GM12872 (cell line): ENCODE results near the gene LRIG3.

Experiments used
- CTCF ChIP-seq: IDR thresholded peaks from 3 replicates; pipeline ENCODE4 v1.5.1; 2011; ENCODE audit warnings: low read depth, mild to moderate bottlenecking, low read length, moderate library complexity; ENCODE audit not compliant: insufficient read depth

LRIG3 gene

GRCh38 chr12:58920961-58921861 lies 907 bp upstream of the LRIG3 start:
- no peak for TF ChIP-seq CTCF

- TF ChIP-seq CTCF, result no peak
Measured at GRCh38 chr12:58919231-58920101, 838 bp downstream of the LRIG3 start.

- TF ChIP-seq CTCF, result no peak
Measured at GRCh38 chr12:58918469-58918844, 1.8 kb downstream of the LRIG3 start.

- no peak for TF ChIP-seq CTCF
Measured at GRCh38 chr12:58917699-58918468, 2.4 kb downstream of the LRIG3 start.

GRCh38 chr12:58916921-58917511 lies 3.3 kb downstream of the LRIG3 start:
- no peak for TF ChIP-seq CTCF

GRCh38 chr12:58916161-58916621 lies 4.1 kb downstream of the LRIG3 start:
- no peak for TF ChIP-seq CTCF

GRCh38 chr12:58915634-58916033 lies 4.7 kb downstream of the LRIG3 start:
- TF ChIP-seq CTCF, result no peak
